Suppressor macrophage treated with lipopolysaccharide for 1 hour (primary cell): ENCODE results near the gene ATP2B2.

Experiments used
- DNase-seq, 3 donors: peaks; one replicate each; pipeline ENCODE4 v3.0.0-alpha.2; 2020 to 2022

ATP2B2 gene

DNA sequence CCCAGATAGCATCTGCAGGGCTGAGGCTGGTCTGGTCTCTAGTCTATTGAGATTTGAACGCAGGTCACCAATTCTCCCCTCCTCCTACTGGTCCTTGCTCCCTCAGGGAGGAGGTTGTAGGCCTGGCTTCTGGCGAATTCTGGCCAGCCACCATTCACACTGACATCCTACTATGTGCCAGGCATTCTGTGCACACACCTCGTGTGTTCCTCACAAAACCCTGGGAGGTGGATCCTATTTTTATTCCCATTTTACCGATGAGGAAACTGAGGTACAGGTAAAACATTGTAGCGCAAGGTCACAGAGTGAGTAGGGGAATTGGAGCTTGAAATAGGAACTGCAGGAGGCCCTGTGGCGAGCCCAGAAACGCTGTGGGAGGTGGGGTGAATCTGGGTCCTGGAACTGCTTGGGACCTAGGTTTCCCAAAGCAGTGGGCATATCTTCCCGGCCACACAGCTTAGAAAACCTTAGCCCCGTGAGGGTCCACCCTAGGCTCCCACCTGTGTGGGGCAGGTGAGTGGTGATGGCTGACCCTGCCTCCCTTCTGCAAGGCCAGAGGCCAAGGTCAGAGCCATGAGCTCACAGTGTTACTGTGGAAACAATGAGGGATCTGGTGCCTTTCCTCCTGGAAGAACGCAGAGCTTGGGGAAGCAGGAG, 4.8 kb upstream of the ATP2B2 start:
- no peak for DNase-seq

- DNase-seq: no peak
These were observed 3.9 kb upstream of the ATP2B2 start for GRCh38 chr3:10509325-10509724.

DNA sequence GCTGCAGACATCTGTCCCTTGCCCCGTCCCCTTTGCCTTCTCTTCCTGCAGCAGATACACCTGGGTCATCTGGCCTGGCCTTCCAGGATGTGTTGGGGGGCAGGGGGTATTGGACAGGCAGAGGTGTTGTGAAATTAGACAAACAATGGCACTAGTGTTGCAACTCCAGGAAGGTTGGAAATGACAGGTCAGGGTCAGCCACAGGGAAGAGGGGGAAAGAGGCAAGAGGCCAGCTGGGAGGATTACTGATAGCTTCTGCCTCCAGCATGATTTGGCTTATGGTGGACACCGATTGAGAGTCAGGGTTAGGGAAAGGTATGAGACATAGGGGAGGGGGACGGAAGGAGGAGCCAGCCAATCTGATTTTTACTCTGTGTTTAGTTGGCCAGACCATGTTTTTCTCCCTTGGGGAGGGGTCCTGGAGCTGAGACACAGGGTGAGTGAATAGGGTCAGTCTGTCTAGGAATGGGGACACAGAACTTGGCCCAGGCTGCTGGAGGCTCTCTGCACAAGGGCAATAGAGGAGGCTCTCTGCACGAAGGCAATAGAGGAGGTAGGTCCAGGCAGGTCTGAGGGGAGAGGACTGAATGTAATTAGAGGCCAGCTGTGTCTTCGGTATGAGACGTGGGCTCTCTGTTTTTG, 3.4 kb upstream of the ATP2B2 start:
- DNase-seq: no peak

DNA sequence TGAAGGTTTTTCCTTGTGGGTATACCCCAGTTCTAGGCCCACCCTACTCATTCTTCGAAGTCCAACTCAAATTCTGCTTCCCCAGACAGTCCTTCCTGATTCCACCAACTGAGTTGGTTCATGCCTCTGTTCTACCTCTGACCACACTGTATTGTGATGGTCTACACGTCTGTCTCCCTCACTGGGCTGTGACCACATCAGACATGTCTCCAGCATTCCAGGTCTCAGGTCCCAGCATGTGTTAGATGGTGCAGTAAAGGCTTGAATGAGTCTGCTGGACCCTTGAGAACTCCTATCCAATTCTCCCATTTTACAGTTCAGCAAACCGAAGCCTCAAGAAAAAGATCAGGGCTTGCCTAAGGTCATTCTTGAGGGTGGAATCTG, 2.8 kb upstream of the ATP2B2 start:
- DNase-seq: no peak

GRCh38 chr3:10507331-10507730, 1.9 kb upstream of the ATP2B2 start:
- DNase-seq: no peak

GRCh38 chr3:10506696-10507095, 1.3 kb upstream of the ATP2B2 start:
- no peak for DNase-seq

GRCh38 chr3:10505791-10506585, 602 bp upstream of the ATP2B2 start:
- no peak for DNase-seq

- no peak for DNase-seq
These were observed 976 bp downstream of the ATP2B2 start for GRCh38 chr3:10504171-10505049.

DNA sequence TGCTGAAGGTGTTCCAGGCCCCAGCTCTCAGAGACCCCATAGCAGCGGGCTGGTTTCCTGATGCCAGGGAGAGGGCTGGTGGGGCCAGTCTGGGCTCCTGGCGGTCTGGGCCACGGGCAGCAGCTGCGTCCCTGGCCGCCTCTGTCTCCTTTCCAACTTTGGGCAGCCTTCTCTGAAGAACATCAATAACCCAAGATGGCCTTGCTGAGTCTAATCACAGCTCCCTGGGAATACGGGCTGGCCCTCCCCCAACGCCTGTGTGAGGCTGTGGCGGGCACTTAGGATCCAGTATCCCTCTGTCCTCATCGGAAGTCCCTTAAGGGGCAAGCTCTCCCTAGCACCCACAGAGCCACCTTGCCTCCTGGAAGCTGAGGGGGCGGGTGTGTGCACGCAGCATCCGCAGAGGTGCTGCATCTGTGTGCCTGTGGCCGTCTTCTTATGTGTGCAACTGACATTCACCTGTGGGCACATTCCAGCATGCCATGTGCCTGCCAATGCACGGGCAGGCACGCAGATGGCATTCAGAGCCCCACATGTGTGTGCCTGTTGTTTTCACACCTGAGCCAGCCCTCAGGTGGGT, 2.1 kb downstream of the ATP2B2 start:
- no peak for DNase-seq

DNA sequence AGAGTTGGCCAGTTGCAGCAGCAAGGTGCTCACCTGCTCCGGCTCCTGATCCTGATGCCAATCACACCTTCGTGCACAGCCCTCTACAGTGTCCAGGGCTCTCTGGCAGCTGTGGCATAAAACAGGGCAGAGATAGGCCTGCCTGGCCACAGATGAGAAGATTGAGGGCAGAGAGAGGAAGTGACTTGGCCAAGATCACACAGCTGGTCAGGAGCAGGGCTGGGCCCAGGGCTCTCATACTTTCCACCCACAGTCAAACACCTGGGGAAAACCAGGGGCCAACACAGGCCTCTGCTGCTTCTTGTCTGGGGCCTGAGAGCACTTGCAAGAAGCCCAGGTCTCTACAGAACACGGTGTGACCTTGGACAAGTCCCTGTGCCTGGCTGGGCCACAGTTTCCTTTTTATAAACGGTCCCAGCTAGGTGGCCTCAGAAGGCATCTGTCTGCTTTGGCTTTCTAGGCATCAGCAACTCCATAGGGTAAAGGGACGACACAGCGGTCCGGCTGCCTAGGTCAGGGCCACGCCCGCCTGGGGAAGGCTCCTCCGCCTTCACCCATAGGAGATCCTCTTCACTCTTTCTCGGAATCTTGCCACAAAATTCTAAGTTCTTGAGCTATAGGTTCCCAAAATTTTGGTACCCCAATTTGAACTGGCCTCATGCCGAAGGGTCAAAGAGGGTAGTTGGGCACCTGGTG, 3.1 kb downstream of the ATP2B2 start:
- DNase-seq: no peak

- DNase-seq: no peak
These were observed 3.7 kb downstream of the ATP2B2 start for GRCh38 chr3:10501664-10502052.

DNA sequence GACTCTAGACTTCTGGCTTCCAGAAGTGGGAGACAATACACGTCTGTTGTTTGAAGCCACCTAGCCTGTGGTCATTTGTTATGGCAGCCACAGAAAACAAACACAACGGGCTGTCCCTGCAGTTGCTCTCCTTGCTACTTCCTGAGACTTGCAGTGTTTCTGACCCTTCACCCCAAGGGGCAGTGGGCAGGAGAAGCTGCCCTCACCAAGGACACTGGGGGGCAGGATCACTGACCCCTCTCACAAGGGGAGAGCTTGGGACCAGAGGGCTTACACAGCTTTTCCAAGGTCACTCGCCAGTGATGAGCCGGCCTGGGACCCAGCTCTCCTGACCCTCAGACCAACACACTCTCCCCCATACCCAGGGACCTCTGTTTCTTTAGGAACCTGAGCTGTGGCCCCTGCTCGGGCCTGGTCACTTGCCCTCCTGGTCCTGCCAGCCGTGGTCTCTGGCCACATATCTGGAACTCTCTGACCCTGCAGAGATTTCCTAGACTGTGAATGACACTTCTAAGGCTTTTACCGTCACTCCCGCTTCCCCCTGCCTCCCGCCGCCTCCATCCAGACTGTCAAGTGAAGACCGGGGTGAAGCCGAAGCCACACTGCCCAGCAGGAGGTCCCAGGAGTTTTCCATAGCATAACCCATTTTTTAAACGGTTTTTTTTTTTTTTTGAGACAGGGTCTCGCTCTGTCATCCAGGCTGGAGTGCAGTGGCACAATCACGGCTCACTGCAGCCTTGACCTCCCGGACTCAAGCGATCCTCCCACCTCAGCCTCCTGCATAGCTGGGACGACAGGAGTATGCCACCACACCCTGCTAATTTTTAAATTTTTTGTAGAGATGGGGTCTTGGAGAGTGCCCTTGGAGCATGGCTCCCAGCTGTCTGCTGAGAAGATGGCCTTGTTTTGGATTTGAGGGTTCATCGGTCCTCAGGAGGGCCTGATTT, 4.4 kb downstream of the ATP2B2 start:
- DNase-seq: no peak

GRCh38 chr3:10498271-10498670, 7.1 kb downstream of the ATP2B2 start:
- DNase-seq: no peak

- DNase-seq: no peak
These were observed 7.9 kb downstream of the ATP2B2 start for GRCh38 chr3:10497439-10497838.

GRCh38 chr3:10496121-10496863, 9.1 kb downstream of the ATP2B2 start:
- no peak for DNase-seq

GRCh38 chr3:10495614-10496013, 9.8 kb downstream of the ATP2B2 start:
- DNase-seq: no peak

DNA sequence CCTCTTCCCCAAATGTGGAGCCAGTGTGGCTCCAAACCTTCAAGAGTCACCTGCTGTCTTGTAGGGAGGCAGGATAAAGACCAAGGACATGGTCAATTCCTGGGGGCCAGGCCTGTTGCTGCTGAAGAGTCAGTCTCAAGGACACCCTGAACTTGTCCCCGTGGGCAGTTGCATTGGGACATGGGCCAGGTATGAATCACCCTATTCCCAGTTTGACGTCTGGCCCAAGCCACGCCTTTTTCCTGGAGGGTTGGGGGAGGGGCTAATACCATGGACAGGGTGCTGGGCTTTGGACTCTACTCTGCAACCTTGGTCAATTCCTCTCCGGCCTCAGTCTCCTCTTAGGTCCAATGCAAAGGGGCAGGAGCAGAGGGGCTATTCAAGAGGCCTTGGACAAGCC, 10.4 kb downstream of the ATP2B2 start:
- DNase-seq: peak in 1 of 3 donors; percentile 24

DNA sequence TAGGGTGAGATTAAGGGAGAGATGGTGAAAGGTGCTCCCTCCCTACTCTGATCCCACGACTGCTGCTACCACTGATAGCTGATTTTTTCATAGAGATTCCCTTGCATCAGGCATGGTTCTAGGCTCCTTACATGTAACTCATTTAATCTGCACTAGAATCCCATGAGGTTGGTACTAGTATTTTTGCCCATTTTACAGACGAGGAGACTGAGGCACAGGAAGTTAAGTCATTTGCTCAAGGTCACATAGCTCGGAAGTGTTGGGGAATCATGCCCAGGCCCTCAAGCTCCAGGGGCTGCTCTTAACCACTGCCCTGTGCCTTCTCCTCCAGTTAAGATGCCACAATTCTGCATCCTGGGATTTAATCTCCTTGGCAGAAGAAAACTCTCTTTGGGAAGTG, 11.2 kb downstream of the ATP2B2 start:
- DNase-seq: no peak

GRCh38 chr3:10493202-10493589, 12.2 kb downstream of the ATP2B2 start:
- DNase-seq: no peak
